GM19043 (cell line): ENCODE data around the gene ZBP1.

Experiments
- ATAC-seq: cut with Tn5 transposase; IDR thresholded peaks from one replicate; pipeline ENCODE4 v1.9.1; 2021; ENCODE audit warnings: low read depth; ENCODE audit not compliant: unreplicated experiment

The ZBP1 gene

DNA sequence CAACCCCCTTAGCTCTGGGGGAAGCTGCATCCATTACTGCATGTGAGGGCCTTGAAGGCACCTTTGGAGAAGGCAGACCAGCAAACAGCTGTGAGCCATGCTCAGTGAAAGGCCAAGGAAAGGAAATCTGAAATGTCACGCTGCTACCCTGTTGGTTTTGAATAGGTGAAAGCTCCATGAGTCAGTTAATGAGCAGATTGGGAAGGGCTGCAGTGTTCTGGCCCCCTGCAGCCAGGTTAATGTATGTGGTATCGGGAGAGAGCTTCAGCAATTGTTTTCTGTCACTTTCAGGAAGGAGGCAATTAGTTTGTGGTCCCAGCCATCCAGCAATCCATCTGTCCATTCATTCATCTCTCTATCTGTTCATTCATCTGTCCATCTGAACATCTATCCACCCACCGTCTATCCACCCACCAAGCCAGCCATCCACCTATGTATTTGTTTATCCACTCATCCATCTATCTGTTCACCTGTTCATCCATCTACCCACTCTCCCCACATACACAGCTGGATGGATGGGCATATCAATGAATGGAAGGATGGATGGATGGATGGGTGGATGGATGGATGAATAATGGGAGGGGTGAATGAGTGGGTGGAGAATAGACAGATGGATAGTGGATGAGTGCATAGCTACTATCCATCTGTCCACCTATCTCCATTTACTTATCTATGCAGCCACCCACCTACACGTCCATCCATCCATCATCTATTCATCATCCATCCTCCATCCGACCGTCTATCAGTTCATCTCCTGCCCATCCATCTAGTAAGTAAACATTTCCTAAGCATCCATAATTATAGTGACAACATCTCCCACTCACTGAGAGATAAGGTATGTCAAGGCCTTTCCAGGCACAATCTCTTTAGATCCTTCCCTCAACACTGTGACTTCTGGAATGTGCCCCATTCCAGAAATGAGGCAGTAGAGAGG is 43.3 kb downstream of the ZBP1 start:
- ATAC-seq, result no peak

- ATAC-seq, result no peak
These were observed 44.2 kb downstream of the ZBP1 start for GRCh38 chr20:57576002-57576401.

- no peak for ATAC-seq
These were observed 45.3 kb downstream of the ZBP1 start for GRCh38 chr20:57574954-57575353.

DNA sequence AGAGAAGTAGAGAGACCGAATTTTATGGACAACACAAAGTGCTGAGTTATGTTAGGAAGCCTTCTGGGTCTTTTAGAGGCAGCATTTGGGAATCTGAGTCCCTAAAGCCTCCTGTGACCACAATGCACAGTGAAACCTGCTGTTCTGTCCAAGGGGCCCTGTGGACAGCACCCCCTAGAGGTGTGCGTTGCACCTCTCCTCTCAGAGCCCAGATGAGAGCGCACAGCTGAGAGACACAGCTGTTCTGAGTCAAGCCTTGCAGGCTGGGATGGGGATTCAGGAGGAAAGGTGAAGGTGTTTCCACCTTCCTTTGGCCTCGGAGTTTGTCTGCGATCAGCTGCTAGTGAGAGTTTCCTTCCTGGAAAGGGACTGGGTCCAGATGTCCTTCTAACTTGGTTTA is 46.3 kb downstream of the ZBP1 start:
- no peak for ATAC-seq

DNA sequence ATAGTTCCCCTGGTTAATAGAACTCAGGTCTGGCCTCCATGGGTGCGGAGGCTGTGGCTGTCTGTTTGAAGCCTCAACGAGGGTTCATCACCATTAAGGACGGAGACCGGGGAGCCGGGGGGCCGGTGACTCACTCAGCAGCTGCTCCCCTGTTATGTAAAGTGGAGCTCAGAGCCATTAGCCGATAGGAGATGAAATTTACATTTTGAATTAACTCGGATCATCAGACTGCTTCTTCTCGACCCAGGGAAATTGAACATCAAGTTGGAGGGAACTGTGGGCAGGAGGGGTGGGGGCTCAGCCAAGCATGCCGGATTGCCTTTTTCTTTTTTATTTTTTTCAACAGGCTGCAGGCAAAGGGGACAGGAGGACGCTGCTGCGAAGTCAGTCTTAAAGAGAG is 47.0 kb downstream of the ZBP1 start:
- no peak for ATAC-seq

DNA sequence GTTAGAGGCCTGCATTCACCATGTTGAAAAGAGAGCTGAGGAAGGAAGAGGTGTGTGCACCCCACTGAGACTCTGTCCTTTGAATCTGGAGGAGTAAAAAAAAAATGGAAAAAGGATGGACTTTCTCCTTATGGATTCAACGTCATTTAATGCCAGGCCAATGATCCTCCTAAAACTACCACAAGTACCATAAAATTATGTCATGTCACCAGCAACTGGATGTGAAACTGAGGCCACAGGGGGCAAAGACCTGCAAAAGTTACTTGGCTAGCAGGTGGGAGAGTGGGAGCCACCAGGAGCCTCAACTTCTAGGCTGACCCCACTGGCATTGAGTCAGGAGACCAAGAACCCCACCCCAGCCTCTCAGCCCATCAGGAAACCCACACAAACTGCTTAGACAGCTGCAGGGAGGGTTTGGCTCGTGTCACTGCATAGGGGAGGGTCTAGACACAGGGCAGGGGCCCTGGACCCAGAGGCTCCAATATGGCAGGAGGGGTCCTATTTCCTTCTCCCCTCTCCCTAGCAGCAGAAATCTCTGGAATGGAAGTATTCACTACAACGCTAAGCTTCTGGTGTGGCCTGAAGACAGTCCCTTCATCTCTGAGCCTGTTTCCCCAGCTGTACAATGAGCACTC is 48.3 kb downstream of the ZBP1 start:
- ATAC-seq, result no peak

DNA sequence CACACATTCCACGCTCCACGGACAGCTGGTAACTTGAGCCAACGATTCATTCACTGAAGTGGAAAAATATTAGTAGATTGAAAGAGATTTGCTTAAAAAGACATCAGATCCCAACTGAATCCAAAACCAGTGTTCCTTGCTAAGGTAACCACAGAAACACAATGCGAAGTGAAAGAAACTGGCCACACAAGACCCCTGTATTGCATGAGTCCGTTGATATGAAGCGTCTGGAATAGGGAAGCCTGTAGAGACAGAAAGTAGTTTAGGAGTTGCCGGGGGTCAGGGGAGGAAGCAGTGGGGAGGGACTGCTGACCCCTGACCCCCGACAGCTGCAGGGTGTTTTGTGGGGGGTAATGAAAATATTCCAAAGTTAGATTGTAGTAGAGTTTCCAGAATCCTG is 49.3 kb downstream of the ZBP1 start:
- ATAC-seq, result no peak

DNA sequence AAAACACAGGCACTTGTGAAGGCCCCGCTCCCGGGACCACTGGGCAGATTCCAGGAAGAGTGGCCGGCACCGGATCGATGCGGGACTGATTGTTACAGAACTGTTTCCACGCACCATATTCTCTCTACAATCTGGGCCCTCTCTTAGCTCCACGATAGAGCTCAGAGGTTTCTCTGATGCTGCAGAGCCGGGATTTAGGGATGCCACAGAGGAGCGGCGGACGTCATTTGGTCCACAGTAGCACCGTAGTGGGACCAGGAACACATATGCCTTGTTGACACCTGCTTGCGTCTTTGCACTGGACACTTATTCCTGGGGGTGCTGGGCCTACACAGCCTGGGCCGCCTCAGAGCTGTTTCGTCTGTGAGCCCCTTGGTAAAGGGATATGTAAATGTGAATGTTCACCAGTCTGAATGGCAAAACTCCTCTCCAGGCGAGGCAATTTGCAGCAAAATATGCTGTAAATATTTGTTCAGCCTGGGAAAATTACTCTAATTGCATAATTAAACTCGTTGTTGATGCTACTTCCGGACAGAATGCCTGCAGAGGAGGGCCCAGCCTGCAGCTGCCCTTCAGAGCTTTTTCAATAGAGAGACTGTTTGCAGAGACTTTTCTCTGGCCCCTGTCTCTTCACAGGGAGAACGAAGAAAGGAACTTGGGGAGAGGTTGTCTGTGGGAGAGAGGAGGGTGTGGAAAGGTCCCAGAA is 49.9 kb downstream of the ZBP1 start:
- ATAC-seq, result no peak

GRCh38 chr20:57568960-57569359 is 51.3 kb downstream of the ZBP1 start:
- no peak for ATAC-seq

GRCh38 chr20:57568088-57568896 is 51.9 kb downstream of the ZBP1 start:
- no peak for ATAC-seq

DNA sequence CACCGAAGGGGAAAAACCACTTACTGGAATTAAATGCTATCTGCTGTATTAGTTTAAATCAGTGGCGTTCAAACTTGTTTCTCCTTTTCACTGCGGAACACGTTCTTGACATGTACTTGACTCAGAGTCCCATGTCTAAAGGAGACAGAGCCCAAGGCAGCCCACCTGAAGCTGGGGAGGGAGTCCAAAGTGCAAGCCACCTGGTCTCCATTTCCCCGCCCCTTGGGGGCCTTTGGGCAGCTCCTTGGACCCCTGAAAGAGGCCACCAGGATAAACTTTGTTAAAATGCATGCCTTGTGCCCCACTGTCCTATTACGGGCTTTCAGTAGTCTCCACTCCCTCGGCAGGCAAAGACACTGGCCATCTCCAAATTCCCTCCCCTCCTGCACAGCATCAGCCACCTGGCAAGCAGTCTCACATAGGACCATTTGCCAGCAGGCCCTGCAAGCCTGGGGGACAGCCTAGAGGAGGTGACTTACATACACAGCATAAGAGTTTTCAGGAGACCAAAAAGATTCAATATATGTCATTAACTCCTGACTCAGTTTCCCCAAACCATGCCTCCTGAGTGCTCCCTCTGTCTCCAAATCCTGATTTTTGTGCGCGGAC is 52.7 kb downstream of the ZBP1 start:
- ATAC-seq, result no peak

GRCh38 chr20:57566803-57567459 is 53.3 kb downstream of the ZBP1 start:
- ATAC-seq, result no peak

GRCh38 chr20:57566399-57566798 is 53.8 kb downstream of the ZBP1 start:
- no peak for ATAC-seq

GRCh38 chr20:57564951-57565642 is 55.1 kb downstream of the ZBP1 start:
- no peak for ATAC-seq

GRCh38 chr20:57564180-57564802 is 55.9 kb downstream of the ZBP1 start:
- no peak for ATAC-seq

DNA sequence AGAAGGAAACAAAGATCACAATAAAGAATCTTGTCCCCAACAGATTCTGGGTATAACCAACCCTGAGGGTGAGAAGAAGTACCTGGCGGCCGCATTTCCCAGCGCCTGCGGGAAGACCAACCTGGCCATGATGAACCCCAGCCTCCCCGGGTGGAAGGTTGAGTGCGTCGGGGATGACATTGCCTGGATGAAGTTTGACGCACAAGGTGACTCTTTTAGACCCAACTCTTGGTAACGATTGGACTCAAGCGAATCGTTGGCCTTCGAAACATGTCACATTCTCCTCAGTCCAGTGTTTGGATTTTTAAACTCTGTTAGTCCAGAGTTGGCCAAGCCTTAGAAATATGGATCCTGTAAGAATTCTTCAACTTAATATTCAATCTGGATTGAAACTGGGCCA is 56.7 kb downstream of the ZBP1 start:
- ATAC-seq, result no peak

GRCh38 chr20:57562541-57563465 is 57.4 kb downstream of the ZBP1 start:
- ATAC-seq, result no peak
